NCI-H226 (cell line): ENCODE measurements around the gene MTCL1.

Source experiments
- DNase-seq: peaks from one replicate; pipeline ENCODE4 v3.0.0-alpha.2; 2015

Gene MTCL1

GRCh38 chr18:8871489-8871888 lies 166.1 kb downstream of the MTCL1 start:
- DNase-seq: no peak

GRCh38 chr18:8874872-8875271 lies 169.5 kb downstream of the MTCL1 start:
- DNase-seq: no peak

- no peak for DNase-seq
Measured at GRCh38 chr18:8876887-8877286, 171.5 kb downstream of the MTCL1 start.

- no peak for DNase-seq
Measured at GRCh38 chr18:8881103-8881502, 175.7 kb downstream of the MTCL1 start.
